Measurements from ENCODE around the gene SPOCK1. TPM values are rescaled to one million over a fixed set of nuclear protein-coding genes. Genes with fewer than 3 reads are reported as not detected.

Gene SPOCK1
- total RNA-seq, 1 experiment from 2014 or later = 58.9 TPM

- DNase-seq (ENCODE audit: low read depth) = no peak
Measured at GRCh38 chr5:137492331-137492730, 6.8 kb downstream of the SPOCK1 start.

- DNase-seq (ENCODE audit: low read depth) = peak; percentile 56
Measured at GRCh38 chr5:137491121-137491520, 8.0 kb downstream of the SPOCK1 start.

DNA sequence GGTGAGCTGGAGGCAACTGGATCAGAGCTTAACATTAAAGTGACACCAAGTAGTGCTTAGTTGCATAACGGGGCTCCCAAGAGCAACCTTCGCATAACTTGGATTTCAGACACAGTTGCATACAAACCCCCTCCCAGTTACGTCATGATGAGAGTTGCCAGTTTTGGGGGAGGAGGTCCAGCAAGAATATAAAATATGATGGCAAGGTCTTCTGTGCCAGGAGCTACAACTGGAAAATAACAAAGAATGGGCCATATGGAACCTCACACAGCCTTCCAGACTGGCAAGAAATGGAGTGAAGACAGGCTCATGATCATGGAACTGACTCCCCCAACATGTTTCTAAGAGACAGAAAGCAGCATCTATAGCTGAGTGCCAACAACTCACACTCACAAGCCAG is 8.5 kb downstream of the SPOCK1 start:
- DNase-seq (ENCODE audit: low read depth) = no peak

- DNase-seq (ENCODE audit: low read depth) = no peak
Measured at GRCh38 chr5:137488974-137489373, 10.2 kb downstream of the SPOCK1 start.

DNA sequence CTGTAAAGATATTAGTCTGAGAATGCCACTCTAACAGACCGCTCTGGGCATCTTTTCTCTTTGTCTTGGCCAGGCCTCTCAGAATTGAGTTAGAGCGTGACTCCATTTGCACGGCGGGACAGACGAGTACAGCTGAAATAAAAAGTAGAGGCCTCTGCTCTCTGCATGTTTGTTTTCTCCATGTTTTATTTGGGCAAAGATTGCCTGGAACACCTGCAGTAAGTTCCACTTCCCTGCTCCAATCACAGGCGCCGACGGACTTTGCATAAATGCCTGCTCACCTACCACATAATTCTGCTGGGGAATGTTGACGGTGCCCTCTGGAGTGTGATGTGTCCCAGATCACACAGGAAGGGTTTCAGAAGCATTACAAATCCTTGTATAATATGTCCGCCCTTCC is 10.6 kb downstream of the SPOCK1 start:
- DNase-seq (ENCODE audit: low read depth) = no peak

GRCh38 chr5:137487600-137487999 is 11.5 kb downstream of the SPOCK1 start:
- peak; percentile 84 for DNase-seq (ENCODE audit: low read depth)

- DNase-seq (ENCODE audit: low read depth) = peak; percentile 91
Measured at GRCh38 chr5:137486707-137487106, 12.4 kb downstream of the SPOCK1 start.

DNA sequence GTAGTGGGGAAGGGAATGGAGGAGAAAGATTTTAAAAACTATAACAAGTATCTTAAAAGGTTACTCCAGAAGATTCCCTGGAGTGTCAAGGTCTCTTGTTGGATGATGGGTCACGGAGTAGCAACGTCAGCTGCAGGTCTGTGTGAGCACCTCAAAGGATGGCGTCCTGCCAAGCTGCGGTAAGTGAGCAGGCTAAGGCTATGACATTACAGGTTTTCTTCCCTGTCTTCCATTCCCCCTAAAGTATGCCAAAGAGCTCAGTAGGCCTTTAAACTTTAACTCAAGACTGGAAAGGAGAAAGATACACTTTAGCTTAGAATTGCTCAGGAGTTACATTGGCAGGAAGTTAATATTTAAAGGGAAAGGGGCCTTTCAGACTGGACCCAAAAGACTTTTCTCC is 17.5 kb downstream of the SPOCK1 start:
- no peak for DNase-seq (ENCODE audit: low read depth)

DNA sequence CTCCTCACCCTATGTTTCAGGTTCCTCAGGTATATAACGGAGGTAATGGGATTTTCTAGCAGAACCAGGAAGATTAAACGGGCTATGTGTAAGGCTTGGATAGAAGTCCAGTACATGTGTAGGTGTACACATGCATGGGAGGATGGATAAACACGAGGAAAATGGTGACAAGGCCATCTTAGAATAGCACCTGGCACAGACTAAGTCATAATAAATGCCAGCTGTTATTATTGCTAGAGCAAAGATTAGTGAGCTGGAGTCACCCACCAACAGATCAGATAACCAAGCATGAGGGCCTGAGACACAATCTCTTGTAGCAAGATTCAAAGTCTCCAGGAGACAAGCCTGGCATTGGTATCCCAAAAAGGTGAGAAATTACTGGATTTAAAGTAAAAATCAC is 21.1 kb downstream of the SPOCK1 start:
- DNase-seq (ENCODE audit: low read depth) = no peak

- DNase-seq (ENCODE audit: low read depth) = no peak
Measured at GRCh38 chr5:137470921-137471220, 28.3 kb downstream of the SPOCK1 start.

GRCh38 chr5:137470111-137470920 is 28.8 kb downstream of the SPOCK1 start:
- peak; percentile 97 for DNase-seq (ENCODE audit: low read depth)

- no peak for DNase-seq (ENCODE audit: low read depth)
Measured at GRCh38 chr5:137466889-137467288, 32.2 kb downstream of the SPOCK1 start.

GRCh38 chr5:137465930-137466329 is 33.2 kb downstream of the SPOCK1 start:
- no peak for DNase-seq (ENCODE audit: low read depth)

DNA sequence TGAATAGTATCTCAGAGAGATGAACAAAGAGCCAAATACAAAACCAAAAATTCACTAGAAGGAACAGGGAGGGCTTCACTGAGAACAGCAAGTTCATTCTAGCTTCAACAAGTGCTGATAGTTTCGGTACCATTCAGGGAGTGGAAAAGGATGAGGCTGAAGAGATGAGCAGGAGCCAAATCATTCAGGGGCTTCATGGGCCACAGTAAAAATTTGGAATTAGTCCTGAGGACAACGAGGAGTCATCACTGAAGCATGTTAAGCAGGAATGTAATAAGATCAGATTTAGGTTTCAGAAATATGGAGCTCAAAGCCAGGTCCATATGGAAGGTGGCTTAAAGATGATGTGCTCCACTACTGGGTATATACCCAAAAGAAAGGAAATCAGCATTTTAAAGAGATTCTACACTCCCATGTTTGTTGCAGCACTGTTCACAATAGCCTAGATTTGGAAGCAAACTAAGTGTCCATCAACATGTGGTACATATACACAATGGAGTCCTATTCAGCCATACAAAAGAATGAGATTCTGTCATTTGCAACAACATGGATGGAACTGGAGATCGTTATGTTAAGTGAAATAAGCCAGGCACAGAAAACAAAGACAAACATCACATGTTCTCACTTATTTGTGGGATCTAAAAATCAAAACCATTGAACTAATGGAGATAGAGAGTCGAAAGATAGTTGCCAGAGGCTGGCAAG is 36.2 kb downstream of the SPOCK1 start:
- peak; percentile 40 for DNase-seq (ENCODE audit: low read depth)

GRCh38 chr5:137462265-137462590 is 36.9 kb downstream of the SPOCK1 start:
- DNase-seq (ENCODE audit: low read depth) = peak; percentile 53

- DNase-seq (ENCODE audit: low read depth) = no peak
Measured at GRCh38 chr5:137461391-137462264, 37.5 kb downstream of the SPOCK1 start.

DNA sequence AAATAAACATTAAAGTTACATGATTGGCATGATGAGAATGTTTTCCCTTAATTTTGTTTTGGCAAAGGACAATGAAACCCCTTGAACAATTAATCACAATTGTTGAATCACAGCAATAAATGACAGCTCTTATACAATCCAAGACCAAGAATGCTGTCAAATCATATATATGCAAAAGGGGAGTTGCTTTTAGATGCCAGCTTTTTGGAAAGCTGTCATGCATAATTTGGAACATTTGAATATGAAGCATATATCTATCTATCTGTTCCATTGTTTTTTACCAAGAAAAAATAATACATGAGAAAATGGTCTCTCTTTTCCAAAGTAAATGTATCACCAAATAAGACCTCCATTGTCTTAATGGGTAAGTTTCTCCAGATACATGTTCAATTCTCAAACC is 44.5 kb downstream of the SPOCK1 start:
- DNase-seq (ENCODE audit: low read depth) = no peak

- peak; percentile 60 for DNase-seq (ENCODE audit: low read depth)
Measured at GRCh38 chr5:137453483-137454080, 45.5 kb downstream of the SPOCK1 start.

- DNase-seq (ENCODE audit: low read depth) = no peak
Measured at GRCh38 chr5:137450759-137451158, 48.4 kb downstream of the SPOCK1 start.

DNA sequence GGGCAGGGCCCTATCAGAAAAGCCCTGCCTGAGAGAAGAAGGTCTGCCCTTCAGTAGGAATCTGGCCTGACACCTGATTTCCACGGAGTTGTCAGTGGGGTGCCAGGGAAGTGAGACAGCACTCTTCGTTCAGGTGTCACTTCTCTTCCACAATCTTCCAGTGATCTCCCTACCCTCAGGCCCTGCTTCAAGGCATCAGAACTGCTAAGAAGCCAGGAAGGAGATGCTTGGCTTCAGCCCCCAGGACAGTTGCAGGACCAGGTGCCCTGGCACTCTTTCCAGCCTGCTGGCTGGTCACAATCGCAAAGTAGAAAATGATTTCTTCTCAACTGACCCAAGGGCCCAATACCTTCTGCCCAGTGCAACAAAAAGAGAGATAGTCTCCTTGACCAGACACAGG is 50.3 kb downstream of the SPOCK1 start:
- no peak for DNase-seq (ENCODE audit: low read depth)

DNA sequence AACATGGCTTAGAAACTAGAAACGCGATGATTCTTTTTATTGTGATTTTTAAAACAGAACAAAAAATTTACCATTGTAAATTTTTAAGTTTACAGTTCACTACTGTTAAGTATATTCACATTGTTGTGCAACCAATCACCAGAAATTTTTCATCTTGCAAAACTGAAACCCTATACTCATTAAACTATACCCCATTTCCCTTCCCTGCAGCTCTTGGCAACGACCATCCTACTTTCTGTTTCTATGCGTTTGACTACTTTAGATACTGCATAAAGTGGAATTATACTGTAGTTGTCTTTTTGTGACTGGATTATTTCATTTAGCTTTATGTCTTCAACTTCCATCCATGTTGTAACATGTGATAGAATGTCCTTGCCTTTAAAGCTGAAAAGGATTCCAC is 52.5 kb downstream of the SPOCK1 start:
- no peak for DNase-seq (ENCODE audit: low read depth)

GRCh38 chr5:137446151-137446550 is 53.0 kb downstream of the SPOCK1 start:
- no peak for DNase-seq (ENCODE audit: low read depth)

Measured in RPMI7951 (cell line).